Astrocyte (in vitro differentiated cells and primary cell): Measurements from ENCODE around the gene OGFOD3. TPM values are rescaled to one million over a fixed set of nuclear protein-coding genes. Genes with fewer than 3 reads are reported as not detected.

Source experiments
- DNase-seq: peaks from one replicate; pipeline ENCODE4 v3.0.0-alpha.2; 2010; ENCODE audit warnings: low read depth
- FAIRE-seq: peaks from 2 replicates; lab custom pipeline; 2011; peaks lifted over from hg19 to GRCh38; lab: Jason Lieb, UNC
- H2AFZ ChIP-seq: 2 replicates; pipeline ENCODE4 v1.6.0; 2012; ENCODE audit warnings: low read depth, low read length, inconsistent platforms
- H3K27ac ChIP-seq: 2 replicates; pipeline ENCODE4 v1.5.1; 2011; ENCODE audit warnings: low read depth, low read length, inconsistent platforms
- H3K27me3 ChIP-seq: 2 replicates; pipeline ENCODE4 v1.6.0; 2011; ENCODE audit warnings: low read length, inconsistent platforms; ENCODE audit not compliant: insufficient read depth
- H3K36me3 ChIP-seq: 2 replicates; pipeline ENCODE4 v1.5.1; 2011; ENCODE audit warnings: low read length, inconsistent platforms; ENCODE audit not compliant: insufficient read depth
- H3K4me1 ChIP-seq: 2 replicates; pipeline ENCODE4 v1.5.1; 2011; ENCODE audit warnings: low read length, inconsistent platforms; ENCODE audit not compliant: insufficient read depth
- H3K4me2 ChIP-seq: 2 replicates; pipeline ENCODE4 v1.6.0; 2012; ENCODE audit warnings: low read length, inconsistent platforms
- H3K4me3 ChIP-seq: 2 replicates; pipeline ENCODE4 v1.5.1; 2011; ENCODE audit warnings: low read depth, mild to moderate bottlenecking, low read length, inconsistent platforms; ENCODE audit not compliant: insufficient read depth
- H3K79me2 ChIP-seq: 2 replicates; pipeline ENCODE4 v1.6.0; 2012; ENCODE audit warnings: mild to moderate bottlenecking, low read length, inconsistent platforms; ENCODE audit not compliant: insufficient read depth
- H3K9ac ChIP-seq: 2 replicates; pipeline ENCODE4 v1.6.0; 2012; ENCODE audit warnings: mild to moderate bottlenecking, low read length, inconsistent platforms
- H3K9me3 ChIP-seq: 2 replicates; pipeline ENCODE4 v1.5.1; 2012; ENCODE audit warnings: low read depth, mild to moderate bottlenecking, low read length, inconsistent platforms; ENCODE audit not compliant: insufficient read depth
- H4K20me1 ChIP-seq: 2 replicates; pipeline ENCODE4 v1.6.0; 2012; ENCODE audit warnings: low read length, inconsistent platforms; ENCODE audit not compliant: insufficient read depth
- H3K27ac Mint-ChIP-seq: one replicate; pipeline ENCODE4 v1.8.0; 2021; ENCODE audit warnings: mild to moderate bottlenecking, mixed read lengths; ENCODE audit not compliant: unreplicated experiment
- H3K27me3 Mint-ChIP-seq: one replicate; pipeline ENCODE4 v1.8.0; 2021; ENCODE audit warnings: low read depth, mixed read lengths; ENCODE audit not compliant: unreplicated experiment
- H3K36me3 Mint-ChIP-seq: one replicate; pipeline ENCODE4 v1.8.0; 2021; ENCODE audit warnings: low read depth, mixed read lengths; ENCODE audit not compliant: unreplicated experiment
- H3K4me1 Mint-ChIP-seq: one replicate; pipeline ENCODE4 v1.8.0; 2021; ENCODE audit warnings: low read depth, mixed read lengths; ENCODE audit not compliant: unreplicated experiment
- H3K4me3 Mint-ChIP-seq: one replicate; pipeline ENCODE4 v1.8.0; 2021; ENCODE audit warnings: mild to moderate bottlenecking, moderate library complexity, mixed read lengths; ENCODE audit not compliant: unreplicated experiment
- H3K9me3 Mint-ChIP-seq: one replicate; pipeline ENCODE4 v1.8.0; 2021; ENCODE audit warnings: mild to moderate bottlenecking, mixed read lengths; ENCODE audit not compliant: unreplicated experiment
- EZH2 ChIP-seq: IDR thresholded peaks from 2 replicates; pipeline ENCODE4 v1.6.1; 2012; ENCODE audit warnings: mild to moderate bottlenecking, low read length, inconsistent platforms; ENCODE audit not compliant: insufficient read depth
- total RNA-seq: library from RNA; stranded (reverse); gene quantifications from 2 replicates; pipeline ENCODE4 v1.2.1, GENCODE V29; 2021
- TF ChIP-seq, protein P1 (sequence below): IDR thresholded peaks from 2 replicates; pipeline ENCODE4 v1.5.1; 2011; ENCODE audit warnings: low read depth, mild to moderate bottlenecking, inconsistent platforms, low read length, moderate library complexity; ENCODE audit not compliant: insufficient read depth

The OGFOD3 gene
- total RNA-seq, 1 donor from 2014 or later = 20.9 TPM

- no peak for DNase-seq
- Histone ChIP-seq H3K27me3 (no peaks in the 10 kb centered on the region), H3K4me2 (no peak overlapping the region), H3K36me3 (no peaks in the 10 kb centered on the region), H4K20me1 (peaks cover 4% of the 10 kb centered on the region), H3K9me3 (no peaks in the 10 kb centered on the region), H2AFZ (no peak overlapping the region), H3K9ac (no peak overlapping the region), H3K27ac (no peak overlapping the region), H3K4me3 (no peak overlapping the region), H3K4me1 (peaks cover 4% of the 10 kb centered on the region), H3K79me2 (no peaks in the 10 kb centered on the region)
- no peak overlapping the region for H3K4me3 Mint-ChIP-seq
- peaks cover 3% of the 10 kb centered on the region for H3K4me1 Mint-ChIP-seq
- no peak for TF ChIP-seq EZH2
- TF ChIP-seq, protein P1, sequence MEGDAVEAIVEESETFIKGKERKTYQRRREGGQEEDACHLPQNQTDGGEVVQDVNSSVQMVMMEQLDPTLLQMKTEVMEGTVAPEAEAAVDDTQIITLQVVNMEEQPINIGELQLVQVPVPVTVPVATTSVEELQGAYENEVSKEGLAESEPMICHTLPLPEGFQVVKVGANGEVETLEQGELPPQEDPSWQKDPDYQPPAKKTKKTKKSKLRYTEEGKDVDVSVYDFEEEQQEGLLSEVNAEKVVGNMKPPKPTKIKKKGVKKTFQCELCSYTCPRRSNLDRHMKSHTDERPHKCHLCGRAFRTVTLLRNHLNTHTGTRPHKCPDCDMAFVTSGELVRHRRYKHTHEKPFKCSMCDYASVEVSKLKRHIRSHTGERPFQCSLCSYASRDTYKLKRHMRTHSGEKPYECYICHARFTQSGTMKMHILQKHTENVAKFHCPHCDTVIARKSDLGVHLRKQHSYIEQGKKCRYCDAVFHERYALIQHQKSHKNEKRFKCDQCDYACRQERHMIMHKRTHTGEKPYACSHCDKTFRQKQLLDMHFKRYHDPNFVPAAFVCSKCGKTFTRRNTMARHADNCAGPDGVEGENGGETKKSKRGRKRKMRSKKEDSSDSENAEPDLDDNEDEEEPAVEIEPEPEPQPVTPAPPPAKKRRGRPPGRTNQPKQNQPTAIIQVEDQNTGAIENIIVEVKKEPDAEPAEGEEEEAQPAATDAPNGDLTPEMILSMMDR = no peak
- FAIRE-seq = no peak
- H3K9me3 Mint-ChIP-seq = no peaks in the 10 kb centered on the region
- H3K36me3 Mint-ChIP-seq = no peaks in the 10 kb centered on the region
- no peaks in the 10 kb centered on the region for H3K27me3 Mint-ChIP-seq
- H3K27ac Mint-ChIP-seq = no peak overlapping the region
Observed at GRCh38 chr17:82435601-82436583, 17.5 kb upstream of the OGFOD3 start.

- Histone ChIP-seq H3K27me3 (no peaks in the 10 kb centered on the region), H3K9ac (no peak overlapping the region), H3K4me3 (no peak overlapping the region), H3K9me3 (no peaks in the 10 kb centered on the region), H3K4me2 (peak overlapping the region; percentile 15), H2AFZ (no peak overlapping the region), H3K36me3 (no peaks in the 10 kb centered on the region), H3K4me1 (peaks cover 4% of the 10 kb centered on the region), H3K27ac (no peak overlapping the region), H3K79me2 (no peaks in the 10 kb centered on the region), H4K20me1 (no peaks in the 10 kb centered on the region)
- DNase-seq = no peak
- TF ChIP-seq, protein P1 = no peak
- no peak for TF ChIP-seq EZH2
- Mint-ChIP-seq H3K4me1 (peaks cover 3% of the 10 kb centered on the region), H3K4me3 (no peak overlapping the region), H3K27ac (no peak overlapping the region), H3K27me3 (peaks cover 1% of the 10 kb centered on the region), H3K9me3 (no peaks in the 10 kb centered on the region), H3K36me3 (peaks cover under 1% of the 10 kb centered on the region)
- no peak for FAIRE-seq
Observed at GRCh38 chr17:82435103-82435502, 16.7 kb upstream of the OGFOD3 start.

GRCh38 chr17:82434216-82434565 lies 15.8 kb upstream of the OGFOD3 start:
- H3K4me2 ChIP-seq = no peak overlapping the region
- no peak overlapping the region for H3K27ac ChIP-seq
- FAIRE-seq (no peak), DNase-seq (no peak)
- no peak overlapping the region for H2AFZ ChIP-seq
- no peaks in the 10 kb centered on the region for H3K9me3 ChIP-seq
- no peaks in the 10 kb centered on the region for H4K20me1 ChIP-seq
- no peaks in the 10 kb centered on the region for H3K79me2 ChIP-seq
- H3K36me3 ChIP-seq = no peaks in the 10 kb centered on the region
- H3K4me1 Mint-ChIP-seq = peaks cover 3% of the 10 kb centered on the region
- H3K27ac Mint-ChIP-seq = no peak overlapping the region
- no peaks in the 10 kb centered on the region for H3K9me3 Mint-ChIP-seq
- no peak overlapping the region for H3K9ac ChIP-seq
- peaks cover 9% of the 10 kb centered on the region for H3K27me3 Mint-ChIP-seq
- peaks cover 4% of the 10 kb centered on the region for H3K4me1 ChIP-seq
- no peaks in the 10 kb centered on the region for H3K27me3 ChIP-seq
- no peak overlapping the region for H3K4me3 ChIP-seq
- TF ChIP-seq, protein P1 = no peak
- no peak for TF ChIP-seq EZH2
- H3K36me3 Mint-ChIP-seq = peaks cover 7% of the 10 kb centered on the region
- no peak overlapping the region for H3K4me3 Mint-ChIP-seq
